Posterior cingulate gyrus (tissue), 11 donors: Measurements from ENCODE around the gene XYLT1.
"Not testable (repeated sequence)": the region's sequence is repeated elsewhere in the genome, so short reads cannot be mapped to it uniquely, and the experiment has no call there.

Source experiments
- DNase-seq, 10 donors: peaks; one replicate each; pipeline versions ENCODE4 v3.0.0 to v3.0.0-alpha.2; 2020 to 2021; ENCODE audit warnings: mixed read lengths in 3 of 10
- intact Hi-C: fragments of 100-400 bp; cut with DNase I; formaldehyde crosslinking; loops from one replicate; pipeline ENCODE4 v1.15.1; 2023

XYLT1 gene

DNA sequence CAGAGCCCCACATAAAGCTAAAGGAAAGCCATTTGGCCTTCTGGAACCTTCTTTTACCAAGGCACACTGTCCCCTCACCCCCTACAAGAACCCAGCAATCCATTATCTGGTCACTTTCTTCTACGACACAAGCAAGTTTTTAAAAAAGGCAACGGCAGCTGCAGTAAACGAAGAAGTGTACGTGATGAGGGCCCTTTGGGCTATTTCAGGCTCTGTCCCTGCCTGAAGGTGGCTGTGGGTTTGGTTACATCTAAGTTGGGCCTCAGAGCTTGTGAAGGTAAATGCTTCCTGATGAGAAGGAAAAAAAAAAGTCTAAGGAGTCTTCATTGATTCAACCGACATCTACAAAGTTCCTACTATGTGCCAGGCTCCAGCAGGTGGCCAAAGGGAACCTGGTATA, 35.4 kb downstream of the XYLT1 start:
- intact Hi-C loops: no loop called here
- DNase-seq: no peak

GRCh38 chr16:17433577-17434451, 36.9 kb downstream of the XYLT1 start:
- intact Hi-C loops: no loop called here
- DNase-seq: no peak

- intact Hi-C loops: no loop called here
- no peak for DNase-seq
Measured at GRCh38 chr16:17432901-17433576, 37.7 kb downstream of the XYLT1 start.

DNA sequence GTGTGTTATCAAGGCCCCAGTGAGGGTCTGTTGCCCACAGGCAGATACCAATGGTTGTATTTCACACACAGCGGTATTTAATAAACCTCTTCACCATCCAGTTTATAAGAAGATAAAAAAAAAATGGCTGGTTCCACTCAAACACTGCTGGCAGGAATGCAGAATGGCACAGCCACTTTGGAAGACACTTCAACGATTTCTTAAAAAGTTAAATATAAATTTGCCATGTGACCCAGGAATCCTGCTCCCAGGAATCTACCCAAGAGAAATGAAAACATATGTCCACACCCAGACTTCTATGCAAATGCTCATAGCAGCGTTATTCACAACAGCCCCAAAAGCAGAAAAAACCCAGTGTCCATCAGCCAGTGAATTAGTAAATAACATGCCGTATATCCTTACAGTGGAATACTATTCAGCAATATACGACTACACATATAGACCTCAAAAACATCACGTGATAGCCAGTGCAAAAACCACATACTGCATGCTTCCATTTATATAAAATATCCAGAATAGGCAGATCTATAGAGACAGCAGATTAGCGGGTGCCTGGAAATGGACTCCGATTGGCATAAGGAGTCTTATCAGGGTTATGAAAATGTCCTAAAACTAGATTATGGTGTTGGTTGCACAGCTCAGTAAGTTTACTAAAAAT, 38.7 kb downstream of the XYLT1 start:
- intact Hi-C loops: no loop called here
- no peak for DNase-seq

- intact Hi-C loops: no loop called here
- DNase-seq: no peak
Measured at GRCh38 chr16:17431012-17431411, 39.7 kb downstream of the XYLT1 start.

- DNase-seq: no peak
- intact Hi-C loops: no loop called here
Measured at GRCh38 chr16:17426451-17426850, 44.3 kb downstream of the XYLT1 start.

- no peak for DNase-seq
- intact Hi-C loops: no loop called here
Measured at GRCh38 chr16:17424771-17425170, 46.0 kb downstream of the XYLT1 start.

- no peak for DNase-seq
- intact Hi-C loops: no loop called here
Measured at GRCh38 chr16:17423221-17423620, 47.5 kb downstream of the XYLT1 start.

DNA sequence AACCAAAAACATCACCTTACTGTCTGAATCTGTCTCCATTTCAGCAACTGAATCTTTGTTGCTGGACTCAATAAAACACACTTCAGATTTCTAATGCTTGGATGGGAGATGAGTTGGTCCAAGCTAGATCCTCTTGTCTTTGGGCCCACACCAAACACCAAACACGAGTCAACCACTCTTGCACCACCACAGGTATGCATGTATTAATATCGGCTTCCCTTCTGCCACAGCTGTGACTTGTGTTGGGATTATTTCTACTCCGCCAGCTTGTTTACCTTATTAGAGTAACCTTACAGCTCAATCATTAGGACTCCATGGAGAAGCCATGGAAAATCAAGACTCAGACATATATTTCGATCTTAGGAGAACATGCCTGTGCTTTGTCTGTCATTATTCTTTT, 49.9 kb downstream of the XYLT1 start:
- intact Hi-C loops: no loop called here
- no peak for DNase-seq

- intact Hi-C loops: loop anchor here (5.0 kb wide), 3 partner anchors 33 to 142 kb away; no protein-coding TSS in a partner anchor
- no peak for DNase-seq
Measured at GRCh38 chr16:17419266-17419665, 51.5 kb downstream of the XYLT1 start.

DNA sequence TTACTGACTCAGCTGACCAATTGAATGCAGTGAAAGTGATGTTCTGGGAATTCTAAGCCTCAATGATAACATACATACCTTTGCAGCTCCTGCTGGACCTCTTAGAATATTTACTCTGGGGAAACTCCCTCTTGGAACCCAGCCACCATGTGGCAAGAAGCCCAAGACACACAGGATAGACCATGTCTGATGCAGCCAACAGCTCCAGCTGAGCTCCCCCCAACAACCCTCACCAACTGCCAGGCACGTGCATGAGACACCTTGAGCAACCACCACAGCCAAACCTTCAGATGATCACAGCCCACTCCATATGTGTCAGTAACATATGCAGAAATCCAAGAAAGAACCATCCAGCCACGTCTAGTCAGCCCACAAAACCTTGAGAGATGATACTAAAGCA, 53.0 kb downstream of the XYLT1 start:
- no peak for DNase-seq
- intact Hi-C loops: loop anchor here (5.0 kb wide), 3 partner anchors 35 to 140 kb away; no protein-coding TSS in a partner anchor

DNA sequence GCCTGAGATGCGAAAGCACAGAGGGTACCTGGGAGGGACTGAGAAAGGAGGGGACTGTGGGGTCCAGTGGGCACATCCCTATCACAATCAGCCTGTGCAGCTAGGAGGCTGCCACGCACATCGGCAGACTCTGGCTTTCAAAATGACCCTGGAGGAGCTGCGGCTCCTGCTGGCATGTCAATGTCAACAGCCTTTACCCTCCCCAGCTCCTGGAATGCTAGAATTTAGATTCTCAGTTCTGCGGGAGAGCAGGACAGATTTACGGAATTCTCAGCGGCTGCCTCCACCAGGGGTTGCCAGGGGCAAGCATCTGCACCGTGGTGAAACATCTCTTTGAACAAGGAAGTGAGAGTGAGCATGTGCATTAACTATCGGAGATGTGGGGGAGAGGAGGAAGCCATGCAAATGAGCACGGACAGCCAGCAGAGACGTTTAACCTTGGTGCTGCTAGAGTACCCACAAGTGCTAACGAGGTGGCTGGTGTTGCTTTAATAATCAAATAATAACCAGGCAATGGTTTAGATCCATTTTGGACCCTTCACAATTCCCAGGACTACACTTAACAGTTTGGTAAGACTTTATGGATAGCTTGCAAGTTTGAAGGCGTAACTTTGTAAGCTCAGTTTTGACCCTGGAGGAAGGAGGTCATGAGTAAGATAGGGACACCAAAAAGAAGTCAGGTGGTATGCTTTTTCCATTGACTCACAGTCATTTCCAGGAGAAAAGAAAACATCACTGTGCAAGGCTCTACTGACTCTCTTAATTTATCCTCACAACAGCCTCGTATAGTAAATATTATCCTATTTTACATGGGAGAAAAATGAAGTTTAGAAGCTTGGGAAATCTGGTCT, 54.1 kb downstream of the XYLT1 start:
- DNase-seq: peak in 5 of 10 donors; percentile 15 to 86 (median 30)
- intact Hi-C loops: loop anchor here (5.0 kb wide), 3 partner anchors 36 to 139 kb away; no protein-coding TSS in a partner anchor

- intact Hi-C loops: loop anchor here (5.0 kb wide), 4 partner anchors 37 to 138 kb away; no protein-coding TSS in a partner anchor
- DNase-seq: no peak
Measured at GRCh38 chr16:17414916-17415315, 55.8 kb downstream of the XYLT1 start.

DNA sequence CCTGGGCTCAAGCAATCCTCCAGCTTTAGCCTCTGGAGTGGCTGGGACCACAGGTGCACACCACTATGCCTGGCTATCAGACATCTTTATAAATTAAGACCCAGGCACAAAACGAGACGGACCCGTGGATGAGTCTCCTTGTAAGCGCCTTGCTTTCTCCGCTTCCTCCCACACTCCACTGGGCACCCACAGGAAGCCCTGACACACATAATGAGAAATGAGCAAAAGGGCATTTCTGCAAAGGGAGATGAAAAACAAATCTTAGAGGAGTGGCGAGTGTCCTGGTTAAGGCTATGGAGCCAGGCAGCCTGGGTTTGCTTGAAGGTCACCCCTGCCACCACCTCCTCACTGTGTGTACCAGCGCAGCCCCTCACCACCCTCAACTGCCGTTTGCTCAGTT, 56.3 kb downstream of the XYLT1 start:
- no peak for DNase-seq

DNA sequence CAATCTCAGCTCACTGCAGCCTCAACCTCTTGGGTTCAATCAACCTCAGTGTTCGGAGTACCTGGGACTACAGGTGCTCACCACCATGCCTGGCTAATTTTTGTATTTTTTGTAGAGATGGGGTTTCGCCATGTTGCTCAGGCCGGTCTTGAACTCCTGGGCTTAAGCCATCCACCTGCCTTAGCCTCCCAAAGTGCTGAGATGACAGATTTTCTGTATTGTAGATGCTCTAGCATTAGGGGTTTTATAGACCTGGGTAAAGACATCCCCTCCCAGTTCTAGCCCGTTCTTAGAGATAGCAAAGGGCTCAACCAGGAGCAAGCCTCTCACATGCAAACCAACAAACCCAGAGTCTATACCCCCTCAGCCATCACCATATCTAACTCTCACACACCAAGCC, 57.3 kb downstream of the XYLT1 start:
- intact Hi-C loops: loop anchor here (5.0 kb wide), 1 partner anchor 41 kb away; no protein-coding TSS in a partner anchor
- no peak for DNase-seq

More for the DNA sequence above, 56.3 kb downstream of the XYLT1 start:
- intact Hi-C loops: loop anchor here (5.0 kb wide), 1 partner anchor 42 kb away; no protein-coding TSS in a partner anchor

DNA sequence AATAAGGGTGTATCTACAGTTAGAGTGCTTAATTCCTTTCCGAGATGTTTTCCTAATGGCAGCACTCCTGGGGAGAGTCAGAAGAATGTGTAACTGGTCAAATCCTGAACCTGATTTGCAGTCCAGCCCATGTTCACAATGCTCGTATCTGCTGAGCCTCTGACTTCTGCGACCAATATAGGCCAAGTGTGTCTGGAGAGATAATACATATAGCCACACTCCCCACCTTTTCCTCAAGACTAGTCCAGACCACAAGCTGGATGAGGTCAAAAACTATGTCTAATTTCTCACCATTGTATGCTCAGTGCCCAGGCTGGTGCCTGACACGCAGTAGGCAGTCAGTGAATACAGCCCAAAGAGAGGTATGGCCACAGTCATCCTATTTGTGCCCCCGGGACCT, 58.0 kb downstream of the XYLT1 start:
- intact Hi-C loops: loop anchor here (5.0 kb wide), 1 partner anchor 40 kb away; no protein-coding TSS in a partner anchor

GRCh38 chr16:17412221-17412620, 58.5 kb downstream of the XYLT1 start:
- intact Hi-C loops: loop anchor here (5.0 kb wide), 1 partner anchor 40 kb away; no protein-coding TSS in a partner anchor
- no peak for DNase-seq

More for the DNA sequence above, 58.0 kb downstream of the XYLT1 start:
- DNase-seq: no peak

DNA sequence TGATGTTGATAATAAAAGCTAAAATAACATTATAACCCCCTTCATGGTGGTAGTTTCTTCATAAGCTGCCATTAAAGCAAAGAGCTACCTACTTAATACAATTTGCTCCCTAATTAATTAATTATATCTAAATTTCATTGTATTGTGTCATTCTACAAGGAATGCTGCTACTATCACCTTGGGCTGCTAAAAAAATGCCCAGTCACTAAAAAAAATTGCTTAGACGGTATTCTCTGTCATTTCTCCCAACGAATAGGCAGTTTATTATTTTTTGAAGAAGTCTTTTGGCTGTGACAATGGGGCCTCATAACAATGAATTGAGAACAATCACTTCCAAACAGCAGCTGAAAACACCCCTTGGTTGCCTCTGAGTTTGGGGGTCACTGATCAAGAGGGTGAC, 59.5 kb downstream of the XYLT1 start:
- no peak for DNase-seq
- intact Hi-C loops: loop anchor here (5.0 kb wide), 1 partner anchor 39 kb away; no protein-coding TSS in a partner anchor

GRCh38 chr16:17410316-17410715, 60.4 kb downstream of the XYLT1 start:
- not testable (repeated sequence) for DNase-seq
- intact Hi-C loops: loop anchor here (5.0 kb wide), 1 partner anchor 38 kb away; no protein-coding TSS in a partner anchor
